CD4-positive, alpha-beta memory T cell (primary cell): Measurements from ENCODE around the gene TMPRSS12. TPM values are rescaled to one million over a fixed set of nuclear protein-coding genes. Genes with fewer than 3 reads are reported as not detected.
"Not testable (repeated sequence)": the region's sequence is repeated elsewhere in the genome, so short reads cannot be mapped to it uniquely, and the experiment has no call there.

Experiments
- CTCF ChIA-PET: fragments of 350-600 bp; sonication (Branson Sonifier 250); formaldehyde crosslinking; loops from one replicate; lab custom pipeline; 2021; ENCODE audit warnings: inconsistent platforms; ENCODE audit not compliant: partially characterized antibody; lab: Charles Lee
- POLR2A ChIA-PET: fragments of 350-600 bp; sonication (Branson Sonifier 250); formaldehyde crosslinking; loops from one replicate; lab custom pipeline; 2021; ENCODE audit not compliant: partially characterized antibody; lab: Charles Lee
- DNase-seq, 5 donors: peaks; one replicate each; pipeline versions ENCODE4 v3.0.0 to v3.0.0-alpha.2; 2020 to 2022; ENCODE audit warnings: mixed read lengths in 1 of 5
- H3K27ac ChIP-seq: one replicate; pipeline ENCODE4 v1.7.0; 2013; ENCODE audit warnings: low read depth, low read length
- H3K27me3 ChIP-seq: 2 replicates; pipeline ENCODE4 v1.7.0; 2013; ENCODE audit warnings: mild to moderate bottlenecking, low read length, moderate library complexity; ENCODE audit not compliant: insufficient read depth
- H3K36me3 ChIP-seq: 2 replicates; pipeline ENCODE4 v1.7.0; 2013; ENCODE audit warnings: mild to moderate bottlenecking, low read length, moderate library complexity; ENCODE audit not compliant: insufficient read depth
- H3K4me1 ChIP-seq: 2 replicates; pipeline ENCODE4 v1.7.0; 2013; ENCODE audit warnings: mild to moderate bottlenecking, low read length, moderate library complexity; ENCODE audit not compliant: insufficient read depth
- H3K4me3 ChIP-seq, 2 donors: one replicate each; pipeline ENCODE4 v1.7.0; 2013; ENCODE audit warnings: low read length in 2 of 2, mild to moderate bottlenecking in 1 of 2
- H3K9me3 ChIP-seq, 2 donors: one replicate each; pipeline ENCODE4 v1.7.0; 2013; ENCODE audit warnings: low read length in 2 of 2, control low read depth in 1 of 2; ENCODE audit not compliant: control insufficient read depth in 1 of 2
- H3K27ac Mint-ChIP-seq, 7 donors: one replicate each; pipeline ENCODE4 v1.8.0; 2020 to 2021; ENCODE audit warnings: mixed read lengths in 7 of 7, mild to moderate bottlenecking in 6 of 7, inconsistent platforms in 3 of 7, moderate library complexity in 3 of 7
- H3K27me3 Mint-ChIP-seq, 2 donors: one replicate each; pipeline ENCODE4 v1.8.0; 2020 to 2021; ENCODE audit warnings: mixed read lengths in 2 of 2
- H3K36me3 Mint-ChIP-seq, 2 donors: one replicate each; pipeline ENCODE4 v1.8.0; 2020 to 2021; ENCODE audit warnings: mixed read lengths in 2 of 2, inconsistent platforms in 1 of 2, mild to moderate bottlenecking in 1 of 2
- H3K4me1 Mint-ChIP-seq, 4 donors: one replicate each; pipeline ENCODE4 v1.8.0; 2020 to 2021; ENCODE audit warnings: mixed read lengths in 4 of 4, mild to moderate bottlenecking in 1 of 4
- H3K4me3 Mint-ChIP-seq, 8 donors: one replicate each; pipeline ENCODE4 v1.8.0; 2020 to 2021; ENCODE audit warnings: mixed read lengths in 8 of 8, mild to moderate bottlenecking in 7 of 8, moderate library complexity in 6 of 8, inconsistent platforms in 3 of 8
- H3K9me3 Mint-ChIP-seq, 8 donors: one replicate each; pipeline ENCODE4 v1.8.0; 2020 to 2021; ENCODE audit warnings: mixed read lengths in 8 of 8, mild to moderate bottlenecking in 5 of 8, inconsistent platforms in 3 of 8, moderate library complexity in 1 of 8
- intact Hi-C: fragments of 100-400 bp; cut with micrococcal nuclease; formaldehyde crosslinking; loops from one replicate; pipeline ENCODE4 v1.15.1; 2023
- polyA plus RNA-seq, 2 donors: library from polyadenylated mRNA; unstranded; fragments of 300-500 nt; fragmentation: Illumina TruSeq; gene quantifications; one replicate each; pipeline ENCODE4 v1.2.3, GENCODE V29; 2021
- total RNA-seq, 2 experiments: library from RNA; stranded (reverse); gene quantifications; one replicate each; pipeline ENCODE4 v1.2.3, GENCODE V29; 2021

Gene TMPRSS12
- total and polyA plus RNA-seq, 4 experiments from 2014 or later = not detected

DNA sequence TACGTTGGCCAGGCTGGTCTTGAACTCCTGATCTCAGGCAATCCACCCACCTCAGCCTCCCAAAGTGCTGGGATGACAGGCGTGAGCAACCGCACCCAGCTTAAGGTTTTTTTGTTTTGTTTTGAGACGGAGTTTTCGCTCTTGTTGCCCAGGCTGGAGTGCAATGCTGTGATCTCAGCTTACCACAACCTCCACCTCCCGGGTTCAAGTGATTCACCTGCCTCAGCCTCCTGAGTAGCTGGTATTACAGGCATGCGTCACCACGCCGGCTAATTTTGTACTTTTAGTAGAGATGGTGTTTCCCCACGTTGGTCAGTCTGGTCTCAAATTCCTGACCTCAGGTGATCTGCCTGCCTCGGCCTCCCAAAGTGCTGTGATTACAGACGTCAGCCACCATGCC, 87.8 kb downstream of the TMPRSS12 start:
- H3K27ac ChIP-seq, intact Hi-C loops, H3K27me3 Mint-ChIP-seq, H3K36me3 ChIP-seq, H3K4me1 Mint-ChIP-seq, DNase-seq, H3K27me3 ChIP-seq, H3K4me3 ChIP-seq, H3K9me3 Mint-ChIP-seq, POLR2A ChIA-PET, H3K36me3 Mint-ChIP-seq, H3K4me1 ChIP-seq, H3K4me3 Mint-ChIP-seq, H3K9me3 ChIP-seq: not testable (repeated sequence)
- H3K27ac Mint-ChIP-seq = peak overlapping the region in 1 of 7 donors; percentile 11
- CTCF ChIA-PET = interaction anchor here (0.6 kb wide), 1 partner anchor 41 kb away, joined by 3 read pairs; no protein-coding TSS in a partner anchor

DNA sequence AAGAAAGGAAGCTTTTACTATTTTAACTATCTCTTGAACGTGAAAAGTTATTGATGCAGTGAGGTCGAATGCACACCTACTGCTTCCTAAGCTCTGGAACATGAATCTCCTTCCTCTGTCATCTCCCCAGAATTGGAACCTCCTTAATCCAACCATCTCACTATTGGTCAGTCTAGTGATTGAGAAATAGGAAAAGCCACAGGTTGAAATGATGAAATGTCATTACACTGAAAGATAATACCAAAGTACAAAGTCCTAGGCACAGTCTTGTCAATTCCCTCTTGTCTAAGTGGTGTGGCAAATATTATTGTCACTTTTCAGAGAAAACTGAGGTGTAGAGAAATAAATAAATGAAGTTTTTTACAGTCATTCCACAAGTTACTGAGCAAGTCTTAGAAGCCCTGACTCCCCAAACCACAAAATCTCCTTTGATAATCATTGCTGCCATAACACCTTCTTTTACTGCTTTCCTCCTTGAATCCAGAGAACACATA, 90.1 kb downstream of the TMPRSS12 start:
- H3K27ac ChIP-seq = no peak overlapping the region
- ChIA-PET CTCF (no interaction called here), POLR2A (no interaction called here)
- H3K27me3 ChIP-seq = no peaks in the 10 kb centered on the region
- no peak for DNase-seq
- H3K4me3 Mint-ChIP-seq = no peak overlapping the region
- peaks cover 5 to 7% of the 10 kb centered on the region in 2 donors for H3K36me3 Mint-ChIP-seq
- H3K4me3 ChIP-seq = no peak overlapping the region
- intact Hi-C loops = no loop called here
- H3K4me1 Mint-ChIP-seq = no peaks in the 10 kb centered on the region
- H3K4me1 ChIP-seq = no peaks in the 10 kb centered on the region
- H3K9me3 Mint-ChIP-seq = peaks cover 0 to 5% (median 0%) of the 10 kb centered on the region in 8 donors
- H3K27ac Mint-ChIP-seq = no peak overlapping the region
- H3K9me3 ChIP-seq = peaks cover 0 to 6% of the 10 kb centered on the region in 2 donors
- no peaks in the 10 kb centered on the region for H3K36me3 ChIP-seq
- H3K27me3 Mint-ChIP-seq = no peaks in the 10 kb centered on the region

DNA sequence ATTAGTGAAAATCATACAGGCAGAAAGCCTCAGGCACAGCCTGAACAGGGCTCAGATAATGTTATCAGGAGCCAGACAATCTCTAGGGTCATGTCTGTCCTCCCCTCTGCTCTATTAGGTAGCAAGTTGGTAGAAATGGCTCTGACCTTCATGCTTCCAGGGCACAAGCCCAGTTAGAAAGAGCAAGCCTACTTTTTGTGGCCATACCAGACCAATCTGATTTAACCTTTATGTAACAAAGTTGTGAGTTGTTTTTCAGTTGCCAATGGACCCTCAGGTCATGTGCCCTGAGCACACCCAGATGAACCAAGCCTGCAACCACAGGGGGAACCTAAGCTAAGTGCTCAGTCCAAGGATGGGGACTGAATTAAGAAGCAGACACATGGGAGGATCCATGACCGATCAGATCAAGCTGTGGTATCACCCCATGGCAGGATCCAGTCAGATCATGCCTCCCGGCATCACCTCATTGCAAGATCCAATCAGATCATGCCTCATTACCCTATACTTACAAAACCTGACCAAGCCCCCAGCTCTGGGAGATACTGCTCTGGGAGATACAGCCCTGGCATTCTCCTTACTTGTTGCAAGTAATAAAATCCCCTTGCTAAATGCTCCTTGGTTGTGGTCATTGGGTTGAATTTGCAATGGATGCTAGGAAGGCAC, 90.9 kb downstream of the TMPRSS12 start:
- ChIA-PET CTCF (no interaction called here), POLR2A (no interaction called here)
- H3K4me3 Mint-ChIP-seq = no peak overlapping the region
- Histone ChIP-seq H3K9me3 (peaks cover 0 to 6% of the 10 kb centered on the region in 2 donors), H3K36me3 (no peaks in the 10 kb centered on the region), H3K4me1 (no peaks in the 10 kb centered on the region), H3K4me3 (no peak overlapping the region), H3K27me3 (no peaks in the 10 kb centered on the region), H3K27ac (no peak overlapping the region)
- H3K27ac Mint-ChIP-seq = no peak overlapping the region
- H3K4me1 Mint-ChIP-seq = no peaks in the 10 kb centered on the region
- intact Hi-C loops = no loop called here
- peaks cover 5 to 10% of the 10 kb centered on the region in 2 donors for H3K36me3 Mint-ChIP-seq
- peaks cover 0 to 8% (median 2%) of the 10 kb centered on the region in 8 donors for H3K9me3 Mint-ChIP-seq
- DNase-seq = no peak
- H3K27me3 Mint-ChIP-seq = no peaks in the 10 kb centered on the region

DNA sequence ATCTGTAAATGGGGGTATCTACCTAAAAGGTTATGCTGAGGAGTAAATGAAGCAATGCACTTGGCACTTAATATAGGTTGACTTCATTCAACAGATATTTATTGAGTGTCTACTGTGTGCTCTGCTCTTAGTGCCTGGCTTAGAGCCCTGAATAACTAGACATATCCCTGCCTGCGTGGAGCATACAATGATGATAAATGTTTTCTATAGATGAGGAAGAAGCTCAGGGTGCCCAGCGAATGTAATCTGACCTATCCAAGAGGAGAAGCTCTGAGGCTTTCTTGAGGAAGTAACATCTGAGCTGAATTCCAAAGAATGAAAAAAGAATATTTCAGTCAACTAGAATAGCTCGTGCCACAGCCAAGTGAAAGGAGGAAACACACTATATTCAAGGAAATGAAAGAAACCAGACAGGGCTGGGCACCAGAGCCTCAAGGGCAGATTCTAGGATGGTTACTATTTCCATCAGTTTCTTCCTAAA, 91.7 kb downstream of the TMPRSS12 start:
- no peak for DNase-seq
- no peaks in the 10 kb centered on the region for H3K27me3 Mint-ChIP-seq
- H3K27ac Mint-ChIP-seq = no peak overlapping the region
- Histone ChIP-seq H3K27ac (no peak overlapping the region), H3K4me3 (no peak overlapping the region), H3K9me3 (peaks cover 0 to 6% of the 10 kb centered on the region in 2 donors), H3K4me1 (no peaks in the 10 kb centered on the region), H3K36me3 (no peaks in the 10 kb centered on the region), H3K27me3 (no peaks in the 10 kb centered on the region)
- no peaks in the 10 kb centered on the region for H3K4me1 Mint-ChIP-seq
- peaks cover 7 to 16% of the 10 kb centered on the region in 2 donors for H3K36me3 Mint-ChIP-seq
- no peak overlapping the region for H3K4me3 Mint-ChIP-seq
- intact Hi-C loops = no loop called here
- H3K9me3 Mint-ChIP-seq = peaks cover 0 to 13% (median 4%) of the 10 kb centered on the region in 8 donors
- ChIA-PET CTCF (no interaction called here), POLR2A (no interaction called here)

DNA sequence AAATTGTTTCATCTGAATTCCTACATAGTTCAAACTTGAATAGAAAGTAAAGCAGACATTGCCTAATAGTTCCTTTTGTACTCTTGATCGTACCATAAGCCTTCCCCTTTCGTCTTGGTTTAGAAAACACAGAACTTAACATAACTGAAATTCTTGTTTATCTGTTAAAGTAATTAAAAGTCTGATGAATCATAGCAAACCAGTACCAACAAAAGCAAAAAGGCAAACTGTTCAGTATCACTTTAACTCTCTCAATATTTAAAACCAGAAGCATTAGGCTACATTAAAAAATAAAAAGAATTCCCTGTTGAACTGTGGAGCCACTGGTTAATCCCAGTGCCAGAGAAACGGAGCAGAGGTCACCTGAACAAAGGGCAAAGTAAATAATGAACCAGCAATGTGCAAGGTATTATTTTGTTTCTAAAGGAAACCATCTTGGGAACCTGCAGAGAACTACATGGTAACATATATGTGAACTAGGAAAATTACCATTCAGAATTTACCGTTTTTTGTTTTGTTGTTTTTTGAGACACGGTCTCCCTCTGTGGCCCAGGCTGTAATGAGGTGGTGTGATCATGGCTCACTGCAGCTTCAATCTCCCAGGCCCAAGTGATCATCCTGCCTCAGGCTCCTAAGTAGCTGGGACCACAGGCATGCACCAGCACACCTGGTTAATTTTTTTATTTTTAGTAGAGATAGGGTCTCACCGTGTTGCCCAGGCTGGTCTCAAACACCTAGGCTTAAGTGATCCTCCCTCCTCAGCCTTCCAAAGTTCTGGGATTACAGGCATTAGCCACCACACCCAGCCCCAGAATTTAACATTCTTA, 92.5 kb downstream of the TMPRSS12 start:
- ChIA-PET CTCF (no interaction called here), POLR2A (no interaction called here)
- no peaks in the 10 kb centered on the region for H3K27me3 ChIP-seq
- H3K4me1 Mint-ChIP-seq = no peaks in the 10 kb centered on the region
- H3K36me3 ChIP-seq = no peaks in the 10 kb centered on the region
- no peaks in the 10 kb centered on the region for H3K4me1 ChIP-seq
- H3K27ac Mint-ChIP-seq = no peak overlapping the region
- intact Hi-C loops = no loop called here
- peaks cover 0 to 13% (median 5%) of the 10 kb centered on the region in 8 donors for H3K9me3 Mint-ChIP-seq
- no peak for DNase-seq
- H3K4me3 Mint-ChIP-seq = no peak overlapping the region
- H3K4me3 ChIP-seq = no peak overlapping the region
- H3K9me3 ChIP-seq = peaks cover 0 to 6% of the 10 kb centered on the region in 2 donors
- peaks cover 7 to 19% of the 10 kb centered on the region in 2 donors for H3K36me3 Mint-ChIP-seq
- H3K27me3 Mint-ChIP-seq = no peaks in the 10 kb centered on the region
- no peak overlapping the region for H3K27ac ChIP-seq

DNA sequence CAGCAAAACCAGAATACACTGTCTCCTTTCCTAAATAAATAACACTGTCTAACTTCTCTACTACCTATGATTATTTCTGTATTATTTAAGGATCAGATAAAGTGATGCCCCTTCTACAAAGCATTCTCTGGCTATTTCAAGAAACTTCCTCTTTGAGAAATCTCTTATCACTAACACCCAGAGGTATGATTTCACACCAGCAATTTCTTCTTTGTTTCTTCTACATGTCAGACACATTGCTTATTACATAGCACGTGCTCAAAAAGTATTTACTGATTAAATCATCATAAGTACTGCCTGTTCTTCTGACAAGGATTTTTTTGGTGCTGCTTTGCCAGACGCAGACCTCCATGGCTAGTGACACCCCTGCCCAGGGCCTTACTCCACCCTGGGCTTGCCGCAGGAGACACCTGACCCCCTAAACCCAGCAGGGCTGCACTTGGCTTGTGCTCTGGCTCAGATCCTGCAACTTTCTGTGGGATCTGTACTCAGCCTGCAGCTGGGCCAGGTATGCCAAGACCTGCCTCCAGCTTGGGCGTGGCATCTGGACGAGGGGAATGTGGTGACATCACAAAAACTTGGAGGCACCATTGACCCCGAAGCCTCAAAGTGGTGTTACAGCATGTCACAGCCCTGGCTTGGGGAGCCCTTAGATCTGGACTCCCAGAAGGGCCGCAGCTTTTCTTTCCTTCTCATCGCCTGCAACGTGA, 94.2 kb downstream of the TMPRSS12 start:
- intact Hi-C loops = no loop called here

More for the DNA sequence above, 94.2 kb downstream of the TMPRSS12 start:
- H3K27me3 ChIP-seq = no peaks in the 10 kb centered on the region
- Mint-ChIP-seq H3K4me1 (no peaks in the 10 kb centered on the region), H3K4me3 (no peak overlapping the region), H3K27ac (no peak overlapping the region), H3K27me3 (no peaks in the 10 kb centered on the region), H3K36me3 (peaks cover 7 to 22% of the 10 kb centered on the region in 2 donors), H3K9me3 (peaks cover 0 to 13% (median 5%) of the 10 kb centered on the region in 8 donors)
- no peak overlapping the region for H3K27ac ChIP-seq
- H3K36me3 ChIP-seq = no peaks in the 10 kb centered on the region
- ChIA-PET POLR2A (no interaction called here), CTCF (no interaction called here)
- H3K4me1 ChIP-seq = no peaks in the 10 kb centered on the region
- H3K4me3 ChIP-seq = no peak overlapping the region
- H3K9me3 ChIP-seq = peaks cover 0 to 6% of the 10 kb centered on the region in 2 donors
- DNase-seq = no peak
